ENCODE data around the gene PABPC1L. TPM values are rescaled to one million over a fixed set of nuclear protein-coding genes. Genes with fewer than 3 reads are reported as not detected.
A peak's percentile ranks its signal among the peaks of the same experiment; 100 is the strongest.

PABPC1L gene
- total RNA-seq, 1 experiment from 2014 or later = 127 TPM

- Histone ChIP-seq H2AFZ (ENCODE audit: low read depth, low read length, poor library complexity, severe bottlenecking) (peak overlapping the region; percentile 3), H3K9me3 (ENCODE audit: control insufficient read depth in 1 of 2, insufficient read depth in 1 of 2, low read depth in 1 of 2, low read length in 2 of 2) (no peaks in the 10 kb centered on the region), H3K27ac (ENCODE audit: low read depth, low read length) (peak overlapping the region; percentile 20), H3K4me3 (replicated peaks in 1 of 2; ENCODE audit: low read depth in 1 of 2, low read length in 2 of 2) (peak overlapping the region; percentile 45 to 79), H3K27me3 (ENCODE audit: insufficient read depth, low read length) (no peaks in the 10 kb centered on the region), H3K36me3 (ENCODE audit: control insufficient read depth in 1 of 2, insufficient read depth in 2 of 2, low read length in 2 of 2) (peaks cover 0 to 16% of the 10 kb centered on the region in 2 experiments; a peak in 1 of 4 replicates), H3K9me2 (ENCODE audit: insufficient read depth) (no peaks in the 10 kb centered on the region), H3K9ac (ENCODE audit: low read length) (peak overlapping the region; percentile 84), H3K79me2 (ENCODE audit: insufficient read depth, low read length) (peaks cover 45% of the 10 kb centered on the region), H3K4me1 (ENCODE audit: control insufficient read depth in 1 of 2, insufficient read depth in 2 of 2, low read length in 2 of 2) (peaks cover 18 to 32% of the 10 kb centered on the region in 2 experiments; a peak in 3 of 4 replicates), H4K20me1 (ENCODE audit: insufficient read depth) (peaks cover 34% of the 10 kb centered on the region), H3K4me2 (ENCODE audit: low read length) (peak overlapping the region; percentile 93)
- DNase-seq (ENCODE audit: low read depth, low spot score) = no peak
- TF ChIP-seq POLR2A (IDR thresholded peaks at IDR 0.05; ENCODE audit: borderline replicate concordance, extremely low read depth, insufficient read depth, insufficient read length) (peak; percentile 3), EZH2phosphoT487 (IDR thresholded peaks at IDR 0.05; ENCODE audit: borderline replicate concordance) (no peak), FOSL1 (IDR thresholded peaks at IDR 0.05; ENCODE audit: low read depth) (no peak), CBX3 (IDR thresholded peaks at IDR 0.05; ENCODE audit: low read depth) (no peak)
- TSS peak; percentile 88 for BruUV-seq (replicated peaks)
- CTCF ChIA-PET = interaction anchor here (0.6 to 1.4 kb wide), 3 partner anchors 16 to 137 kb away, joined by 3 to 6 read pairs (median 4); partner anchors contain the start of gene PABPC1L
- POLR2A ChIA-PET = interaction anchor here (0.8 to 1.3 kb wide), 6 partner anchors 11 to 150 kb away, joined by 3 to 6 read pairs (median 3); partner anchors contain the start of gene PABPC1L
- intact Hi-C loops (cut with micrococcal nuclease) = no loop called here
- ATAC-seq = no peak
- RAD21 ChIA-PET (ENCODE audit: low non-redundant PET in 1 of 2, low total read pairs in 2 of 2, uncharacterized antibody in 2 of 2, unreplicated experiment in 2 of 2) = no interaction called here
Observed at GRCh38 chr20:44884907-44885391, 24.9 kb upstream of the PABPC1L start.

GRCh38 chr20:44885392-44886265 is 24.2 kb upstream of the PABPC1L start, which contains the start of gene YWHAB:
Gene YWHAB, plus strand, starts transcription at chr20:44885705. Its CDS starts 15,829 bp downstream, at chr20:44901534.
- DNase-seq (ENCODE audit: low read depth, low spot score) = peak; percentile 91
- Histone ChIP-seq H3K9me2 (ENCODE audit: insufficient read depth) (no peaks in the 10 kb centered on the region), H3K27me3 (ENCODE audit: insufficient read depth, low read length) (no peaks in the 10 kb centered on the region), H3K9ac (ENCODE audit: low read length) (peak within 1 kb of the TSS; percentile 84), H4K20me1 (ENCODE audit: insufficient read depth) (peaks cover 35% of the 10 kb centered on the region), H3K9me3 (ENCODE audit: control insufficient read depth in 1 of 2, insufficient read depth in 1 of 2, low read depth in 1 of 2, low read length in 2 of 2) (no peaks in the 10 kb centered on the region), H3K36me3 (ENCODE audit: control insufficient read depth in 1 of 2, insufficient read depth in 2 of 2, low read length in 2 of 2) (peaks cover 0 to 16% of the 10 kb centered on the region in 2 experiments; a peak in 1 of 4 replicates), H3K4me1 (ENCODE audit: control insufficient read depth in 1 of 2, insufficient read depth in 2 of 2, low read length in 2 of 2) (peaks cover 18 to 32% of the 10 kb centered on the region in 2 experiments; a peak in 3 of 4 replicates), H3K4me3 (replicated peaks in 1 of 2; ENCODE audit: low read depth in 1 of 2, low read length in 2 of 2) (peak within 1 kb of the TSS; percentile 62 to 79), H2AFZ (ENCODE audit: low read depth, low read length, poor library complexity, severe bottlenecking) (peak within 1 kb of the TSS; percentile 3), H3K27ac (ENCODE audit: low read depth, low read length) (peak within 1 kb of the TSS; percentile 91), H3K79me2 (ENCODE audit: insufficient read depth, low read length) (peaks cover 52% of the 10 kb centered on the region), H3K4me2 (ENCODE audit: low read length) (peak within 1 kb of the TSS; percentile 93)
- ATAC-seq = peak; percentile 99
- ChIA-PET POLR2A (interaction anchor here (0.8 to 1.3 kb wide), 6 partner anchors 10 to 151 kb away, joined by 3 to 6 read pairs (median 3); partner anchors contain the start of gene PABPC1L), CTCF (interaction anchor here (0.6 to 1.4 kb wide), 3 partner anchors 16 to 138 kb away, joined by 3 to 6 read pairs (median 4); partner anchors contain the start of gene PABPC1L), RAD21 (ENCODE audit: low non-redundant PET in 1 of 2, low total read pairs in 2 of 2, uncharacterized antibody in 2 of 2, unreplicated experiment in 2 of 2) (no interaction called here)
- BruUV-seq (replicated peaks) = no TSS peak
- intact Hi-C loops (cut with micrococcal nuclease) = no loop called here
- no peak for TF ChIP-seq CEBPB (IDR thresholded peaks at IDR 0.05; ENCODE audit: low read depth)
- TF ChIP-seq EZH2phosphoT487 (IDR thresholded peaks at IDR 0.05; ENCODE audit: borderline replicate concordance) = no peak
- TF ChIP-seq ATF3 (IDR thresholded peaks at IDR 0.05) = no peak
- TF ChIP-seq FOSL1 (IDR thresholded peaks at IDR 0.05; ENCODE audit: low read depth) = no peak
- TF ChIP-seq CTCF (IDR thresholded peaks at IDR 0.05 in 2 of 3, conservative IDR thresholded peaks at IDR 0.05 in 1 of 3; ENCODE audit: borderline replicate concordance in 1 of 3, insufficient read depth in 1 of 3, low read depth in 2 of 3, low read length in 2 of 3) = no peak
- TF ChIP-seq TCF7L2 (IDR thresholded peaks at IDR 0.05; ENCODE audit: borderline replicate concordance, extremely low read depth, insufficient read depth, insufficient read length) = no peak
- TF ChIP-seq ZFX (IDR thresholded peaks at IDR 0.05) = peak; percentile 70
- no peak for TF ChIP-seq ZNF274 (IDR thresholded peaks at IDR 0.05; ENCODE audit: low read depth, low read length)
- TF ChIP-seq YY1 (IDR thresholded peaks at IDR 0.05; ENCODE audit: extremely low read depth, insufficient replicate concordance, low read depth, low read length) = no peak
- no peak for TF ChIP-seq EZH2 (IDR thresholded peaks at IDR 0.05)
- no peak for TF ChIP-seq MAX (IDR thresholded peaks at IDR 0.05)
- TF ChIP-seq SP1 (IDR thresholded peaks at IDR 0.05; ENCODE audit: low read depth) = peak; percentile 87
- TF ChIP-seq POLR2A (IDR thresholded peaks at IDR 0.05; ENCODE audit: borderline replicate concordance, extremely low read depth, insufficient read depth, insufficient read length) = peak; percentile 58

Measured in HCT116 (cell line).